CD14-positive monocyte (primary cell): ENCODE data around the gene SH3RF3. TPM values are rescaled to one million over a fixed set of nuclear protein-coding genes. Genes with fewer than 3 reads are reported as not detected.
A peak's percentile ranks its signal among the peaks of the same experiment; 100 is the strongest.

Experiments used
- DNase-seq, 3 donors: peaks; one replicate each; pipeline ENCODE4 v3.0.0-alpha.2; 2011 to 2022
- H2AFZ ChIP-seq: 2 replicates; pipeline ENCODE4 v1.6.0; 2012; ENCODE audit warnings: mild to moderate bottlenecking, low read depth, low read length, inconsistent platforms; ENCODE audit not compliant: insufficient read depth, poor library complexity, severe bottlenecking
- H3K27ac ChIP-seq, 2 donors: 1 replicate in 1 of 2; 2 replicates in 1 of 2; pipeline ENCODE4 v1.5.1; 2012 to 2013; ENCODE audit warnings: low read length in 2 of 2, control low read depth in 1 of 2, inconsistent platforms in 1 of 2, low read depth in 1 of 2, mild to moderate bottlenecking in 1 of 2
- H3K27me3 ChIP-seq, 2 donors: one replicate each; pipeline versions ENCODE4 v1.6.0 to v1.6.1; 2011 to 2013; ENCODE audit warnings: low read length in 2 of 2; ENCODE audit not compliant: control insufficient read depth in 2 of 2, insufficient read depth in 2 of 2
- H3K36me3 ChIP-seq, 2 donors: replicated peaks in 1 of 2; 1 replicate in 1 of 2; 2 replicates in 1 of 2; pipeline versions ENCODE4 v1.5.1 to v1.6.1; 2012 to 2013; ENCODE audit warnings: low read length in 2 of 2, control low read depth in 1 of 2, inconsistent platforms in 1 of 2, mild to moderate bottlenecking in 1 of 2; ENCODE audit not compliant: insufficient read depth in 2 of 2, control insufficient read depth in 1 of 2
- H3K4me1 ChIP-seq, 2 donors: 1 replicate in 1 of 2; 2 replicates in 1 of 2; pipeline versions ENCODE4 v1.5.1 to v1.6.1; 2012 to 2013; ENCODE audit warnings: low read length in 2 of 2, control low read depth in 1 of 2, inconsistent platforms in 1 of 2, mild to moderate bottlenecking in 1 of 2, moderate library complexity in 1 of 2; ENCODE audit not compliant: insufficient read depth in 2 of 2, control insufficient read depth in 1 of 2
- H3K4me2 ChIP-seq: replicated peaks from 2 replicates; pipeline ENCODE3; 2012; ENCODE audit warnings: low read length, moderate library complexity, mild to moderate bottlenecking; ENCODE audit not compliant: poor library complexity, severe bottlenecking; ENCODE audit errors: extremely low read depth
- H3K4me3 ChIP-seq, 3 experiments: fragments of 200-600 bp in 1 of 3; sonication (generic) in 1 of 3; replicated peaks in 1 of 3; 1 replicate in 2 of 3; 2 replicates in 1 of 3; pipeline ENCODE4 v1.5.1; 2011 to 2013; ENCODE audit warnings: low read length in 3 of 3, mild to moderate bottlenecking in 3 of 3, control low read depth in 2 of 3, low read depth in 2 of 3, inconsistent platforms in 1 of 3, moderate library complexity in 1 of 3
- H3K79me2 ChIP-seq: 2 replicates; pipeline ENCODE4 v1.6.0; 2012; ENCODE audit warnings: mild to moderate bottlenecking, control low read depth, inconsistent platforms, low read length, moderate library complexity; ENCODE audit not compliant: insufficient read depth
- H3K9ac ChIP-seq: 2 replicates; pipeline ENCODE4 v1.6.0; 2017; ENCODE audit warnings: low read length, mild to moderate bottlenecking; ENCODE audit not compliant: insufficient read depth, poor library complexity, severe bottlenecking
- H3K9me3 ChIP-seq, 2 donors: replicated peaks in 1 of 2; 1 replicate in 1 of 2; 2 replicates in 1 of 2; pipeline versions ENCODE4 v1.5.1 to v1.6.1; 2012 to 2013; ENCODE audit warnings: low read length in 2 of 2, control low read depth in 1 of 2; ENCODE audit not compliant: control insufficient read depth in 1 of 2, insufficient read depth in 1 of 2
- H4K20me1 ChIP-seq: 2 replicates; pipeline ENCODE4 v1.6.0; 2012; ENCODE audit warnings: mild to moderate bottlenecking, low read length, control low read depth, moderate library complexity; ENCODE audit not compliant: insufficient read depth
- H3K27ac Mint-ChIP-seq, 7 donors: one replicate each; pipeline ENCODE4 v1.8.0; 2020; ENCODE audit warnings: mild to moderate bottlenecking in 7 of 7, mixed read lengths in 7 of 7, moderate library complexity in 6 of 7, inconsistent platforms in 2 of 7
- H3K27me3 Mint-ChIP-seq, 3 donors: one replicate each; pipeline ENCODE4 v1.8.0; 2021 to 2022; ENCODE audit warnings: low read depth in 3 of 3, mild to moderate bottlenecking in 3 of 3, mixed read lengths in 3 of 3, moderate library complexity in 3 of 3, inconsistent platforms in 1 of 3
- H3K36me3 Mint-ChIP-seq, 2 donors: one replicate each; pipeline ENCODE4 v1.8.0; 2020; ENCODE audit warnings: mixed read lengths in 2 of 2, inconsistent platforms in 1 of 2, mild to moderate bottlenecking in 1 of 2
- H3K4me1 Mint-ChIP-seq: one replicate; pipeline ENCODE4 v1.8.0; 2020; ENCODE audit warnings: mild to moderate bottlenecking, mixed read lengths
- H3K4me3 Mint-ChIP-seq, 2 donors: one replicate each; pipeline ENCODE4 v1.8.0; 2020; ENCODE audit warnings: mild to moderate bottlenecking in 2 of 2, mixed read lengths in 2 of 2, moderate library complexity in 1 of 2
- H3K9me3 Mint-ChIP-seq, 7 donors: one replicate each; pipeline ENCODE4 v1.8.0; 2020 to 2022; ENCODE audit warnings: mixed read lengths in 7 of 7, mild to moderate bottlenecking in 6 of 7, moderate library complexity in 6 of 7, inconsistent platforms in 2 of 7
- CTCF ChIP-seq: fragments of 200-600 bp; IDR thresholded peaks from one replicate; pipeline ENCODE4 v1.8.0; 2022; ENCODE audit warnings: antibody characterized with exemption, mild to moderate bottlenecking
- WGBS: methylation state at CpG from one replicate; pipeline ENCODE4 v1.1.5; 2013; ENCODE audit warnings: missing lambda C conversion rate; ENCODE audit not compliant: insufficient coverage; 5-methylcytosine and 5-hydroxymethylcytosine counted together
- intact Hi-C, 2 donors: fragments of 100-400 bp; cut with micrococcal nuclease; formaldehyde crosslinking; loops; one replicate each; pipeline versions ENCODE4 v1.15.0 to v1.15.1; 2023
- polyA plus RNA-seq, 3 donors: library from polyadenylated mRNA; depleted of rRNA in 1 of 3; unstranded in 2 of 3; stranded (reverse) in 1 of 3; fragments of 300-500 nt in 2 of 3; fragments of >200 nt in 1 of 3; fragmentation: Illumina TruSeq in 2 of 3; gene quantifications; 1 replicate in 2 of 3; 2 replicates in 1 of 3; pipeline ENCODE4 v1.2.3, GENCODE V29; 2012 to 2021

The SH3RF3 gene
- polyA plus RNA-seq, 3 donors, result 0.25 to 0.75 (median 0.34) TPM

GRCh38 chr2:109284826-109285225 lies 155.8 kb downstream of the SH3RF3 start:
- no peak overlapping the region for H3K4me3 Mint-ChIP-seq
- Histone ChIP-seq H3K36me3 (no peaks in the 10 kb centered on the region), H3K79me2 (no peaks in the 10 kb centered on the region), H3K4me3 (no peak overlapping the region), H3K27me3 (no peaks in the 10 kb centered on the region), H3K9ac (no peak overlapping the region), H3K27ac (no peak overlapping the region), H3K9me3 (no peaks in the 10 kb centered on the region), H3K4me2 (no peak overlapping the region), H3K4me1 (no peaks in the 10 kb centered on the region), H2AFZ (no peak overlapping the region), H4K20me1 (no peaks in the 10 kb centered on the region)
- WGBS, result 44% methylated on average over 7 of the region's 7 CpGs
- no peak overlapping the region for H3K27ac Mint-ChIP-seq
- intact Hi-C loops, result no loop called here
- no peaks in the 10 kb centered on the region for H3K36me3 Mint-ChIP-seq
- H3K9me3 Mint-ChIP-seq, result no peaks in the 10 kb centered on the region
- H3K27me3 Mint-ChIP-seq, result peaks cover 0 to 5% (median 3%) of the 10 kb centered on the region in 3 donors
- no peak for DNase-seq
- peaks cover 7% of the 10 kb centered on the region for H3K4me1 Mint-ChIP-seq
- TF ChIP-seq CTCF, result no peak

- WGBS, result 87% methylated on average over 11 of the region's 11 CpGs
- H3K4me3 ChIP-seq, result no peak overlapping the region
- no peak overlapping the region for H2AFZ ChIP-seq
- H3K4me1 Mint-ChIP-seq, result peaks cover 7% of the 10 kb centered on the region
- DNase-seq, result no peak
- H3K36me3 Mint-ChIP-seq, result no peaks in the 10 kb centered on the region
- no peaks in the 10 kb centered on the region for H3K36me3 ChIP-seq
- intact Hi-C loops, result no loop called here
- no peak overlapping the region for H3K9ac ChIP-seq
- no peak for TF ChIP-seq CTCF
- no peaks in the 10 kb centered on the region for H3K79me2 ChIP-seq
- peak overlapping the region in 2 of 7 donors; percentile 7 to 60 for H3K27ac Mint-ChIP-seq
- H4K20me1 ChIP-seq, result no peaks in the 10 kb centered on the region
- H3K27me3 Mint-ChIP-seq, result peaks cover 0 to 5% (median 3%) of the 10 kb centered on the region in 3 donors
- H3K4me3 Mint-ChIP-seq, result no peak overlapping the region
- no peaks in the 10 kb centered on the region for H3K9me3 Mint-ChIP-seq
- no peaks in the 10 kb centered on the region for H3K4me1 ChIP-seq
- no peaks in the 10 kb centered on the region for H3K27me3 ChIP-seq
- no peak overlapping the region for H3K4me2 ChIP-seq
- H3K9me3 ChIP-seq, result no peaks in the 10 kb centered on the region
- no peak overlapping the region for H3K27ac ChIP-seq
Observed at GRCh38 chr2:109285244-109285651, 156.2 kb downstream of the SH3RF3 start.
